DND-41 (cell line): ENCODE data around the gene PTPRD.

Experiments used
- CTCF ChIP-seq: IDR thresholded peaks from 2 replicates; pipeline ENCODE4 v1.5.1; 2012; ENCODE audit warnings: borderline replicate concordance, low read length, moderate library complexity, mild to moderate bottlenecking; ENCODE audit not compliant: poor library complexity, severe bottlenecking; ENCODE audit errors: extremely low read depth
- EZH2 ChIP-seq: IDR thresholded peaks from 3 replicates; pipeline ENCODE4 v1.6.1; 2012; ENCODE audit warnings: borderline replicate concordance, low read depth, mild to moderate bottlenecking, moderate library complexity, low read length, inconsistent platforms; ENCODE audit not compliant: severe bottlenecking

GRCh38 chr9:10238087-10238486 lies 374.7 kb downstream of the PTPRD start:
- TF ChIP-seq CTCF, result no peak
- no peak for TF ChIP-seq EZH2
